HG02642 (cell line): ENCODE data around the gene CHMP1A.
"Not testable (repeated sequence)": the region's sequence is repeated elsewhere in the genome, so short reads cannot be mapped to it uniquely, and the experiment has no call there.

Experiments used
- ATAC-seq: cut with Tn5 transposase; IDR thresholded peaks from one replicate; pipeline ENCODE4 v1.9.1; 2021; ENCODE audit warnings: mild to moderate bottlenecking; ENCODE audit not compliant: unreplicated experiment, poor library complexity

CHMP1A gene

DNA sequence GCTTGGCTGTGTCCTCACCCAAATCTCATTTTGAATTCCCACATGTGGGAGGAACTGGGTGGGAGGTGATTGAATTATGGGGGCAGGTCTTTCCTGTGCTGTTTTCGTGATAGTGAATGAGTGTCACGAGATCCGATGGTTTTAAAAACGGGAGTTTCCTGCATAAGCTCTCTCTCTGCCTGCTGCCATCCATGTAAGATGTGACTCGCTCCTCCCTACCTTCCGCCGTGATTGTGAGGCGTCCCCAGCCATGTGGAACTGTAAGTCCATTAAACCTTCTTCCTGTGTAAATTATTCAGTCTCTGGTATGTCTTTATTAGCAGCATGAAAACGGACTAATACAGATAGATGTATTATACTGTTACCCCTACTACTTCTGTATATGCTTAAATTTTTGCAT lies 3.7 kb upstream of the CHMP1A start:
- ATAC-seq: no peak

DNA sequence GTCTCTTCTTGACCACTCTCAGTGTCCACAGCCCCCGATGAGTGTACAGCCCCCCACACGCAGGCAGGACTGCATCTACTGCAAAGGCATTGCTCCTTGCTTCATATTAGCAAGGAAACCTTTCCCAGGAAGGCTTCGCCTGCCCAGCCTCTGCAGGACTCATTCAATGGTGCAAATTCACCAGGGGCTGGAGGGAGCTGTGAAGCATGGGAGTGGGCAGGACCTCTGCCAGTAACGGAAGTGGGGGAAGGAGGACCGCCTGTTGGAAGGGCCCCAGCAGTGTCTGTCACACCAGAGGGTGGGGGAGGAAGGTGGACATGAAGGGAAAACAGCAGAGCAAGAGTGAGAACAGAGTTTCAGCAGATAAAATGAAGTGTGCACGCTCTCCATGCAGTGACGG lies 2.6 kb upstream of the CHMP1A start:
- ATAC-seq: no peak

DNA sequence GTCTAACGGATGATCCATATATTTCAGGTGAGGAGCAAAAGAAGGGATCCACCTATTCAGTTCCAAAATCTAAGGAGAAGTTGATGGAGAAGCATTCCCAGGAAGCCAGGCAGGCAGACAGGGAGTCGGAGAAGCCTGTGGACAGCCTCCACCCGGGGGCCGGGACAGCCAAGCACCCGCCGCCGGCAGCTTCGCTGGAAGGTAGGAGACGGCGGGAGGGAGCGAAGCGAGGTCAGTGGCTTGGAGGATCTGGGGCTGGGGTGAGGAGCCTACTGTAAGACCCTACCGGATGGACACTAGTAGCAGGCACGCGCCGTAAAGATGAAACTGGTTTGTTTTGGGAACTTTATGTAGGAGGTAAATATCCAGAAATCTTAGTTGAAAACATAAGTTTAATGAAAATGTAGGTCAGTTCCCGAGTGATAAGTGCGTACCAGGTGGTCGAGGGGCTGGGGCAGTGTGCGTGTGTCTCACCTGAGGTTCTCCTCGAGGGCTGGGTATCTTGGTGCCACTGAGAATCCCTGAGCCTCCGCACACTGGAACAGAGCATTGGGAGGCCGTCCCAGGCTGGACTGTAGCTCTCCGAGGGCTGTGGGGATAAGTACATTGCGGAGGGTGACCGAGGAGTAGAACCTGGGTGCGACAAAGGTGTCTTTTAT lies 842 bp upstream of the CHMP1A start:
- no peak for ATAC-seq

- no peak for ATAC-seq
These were observed 930 bp downstream of the CHMP1A start for GRCh38 chr16:89656435-89657121.

- ATAC-seq: no peak
These were observed 2.4 kb downstream of the CHMP1A start for GRCh38 chr16:89655062-89655643.

DNA sequence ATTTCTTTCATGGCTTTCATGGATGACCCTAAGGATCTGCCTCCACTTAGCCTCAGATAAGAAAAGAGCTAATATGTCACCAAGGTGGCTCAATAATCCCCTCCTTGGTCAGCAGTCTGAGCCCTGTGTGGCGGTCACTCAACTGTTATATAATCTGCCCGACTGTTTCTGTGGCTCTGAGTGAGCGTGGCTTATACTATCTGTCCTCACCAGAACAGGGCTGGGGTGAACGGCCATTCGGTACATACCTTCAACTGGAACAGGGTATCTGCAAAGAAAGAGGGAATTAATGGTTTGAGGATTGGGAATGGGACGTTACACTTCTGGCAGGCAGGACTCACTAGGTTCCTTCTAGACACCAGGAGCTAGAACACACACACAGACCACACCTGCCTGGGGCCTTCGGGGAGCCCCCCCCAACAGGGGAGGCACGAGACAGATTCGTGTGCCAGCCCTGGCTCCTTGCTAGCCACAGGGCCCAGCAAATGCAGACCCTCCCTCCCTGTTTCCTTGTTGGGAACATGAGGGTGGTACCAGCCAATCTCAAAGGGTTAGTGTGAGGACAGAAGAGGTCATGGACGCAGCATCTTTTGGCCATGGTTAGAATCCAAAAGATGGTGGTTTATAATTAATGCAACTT lies 3.7 kb downstream of the CHMP1A start:
- no peak for ATAC-seq

DNA sequence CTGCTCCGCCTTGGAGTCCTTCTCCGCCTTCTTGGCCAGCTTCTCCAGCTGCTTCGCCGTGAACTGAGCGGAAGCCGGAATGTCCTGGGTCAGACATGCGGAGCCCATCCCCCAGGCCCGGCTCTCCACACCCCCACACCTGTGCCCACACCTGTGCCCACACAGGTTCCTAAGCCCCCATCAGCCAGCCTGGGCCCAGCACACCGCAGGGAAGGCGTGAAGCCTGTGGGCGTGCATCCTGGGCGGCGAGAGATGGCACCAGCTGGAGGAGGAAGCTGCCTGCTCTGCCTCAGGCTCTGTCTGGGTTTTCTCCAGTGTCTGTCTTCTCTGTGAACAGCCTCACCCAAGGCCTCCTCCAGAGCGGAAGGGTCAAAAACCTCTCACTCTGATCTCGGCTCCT lies 5.9 kb downstream of the CHMP1A start:
- ATAC-seq: no peak

DNA sequence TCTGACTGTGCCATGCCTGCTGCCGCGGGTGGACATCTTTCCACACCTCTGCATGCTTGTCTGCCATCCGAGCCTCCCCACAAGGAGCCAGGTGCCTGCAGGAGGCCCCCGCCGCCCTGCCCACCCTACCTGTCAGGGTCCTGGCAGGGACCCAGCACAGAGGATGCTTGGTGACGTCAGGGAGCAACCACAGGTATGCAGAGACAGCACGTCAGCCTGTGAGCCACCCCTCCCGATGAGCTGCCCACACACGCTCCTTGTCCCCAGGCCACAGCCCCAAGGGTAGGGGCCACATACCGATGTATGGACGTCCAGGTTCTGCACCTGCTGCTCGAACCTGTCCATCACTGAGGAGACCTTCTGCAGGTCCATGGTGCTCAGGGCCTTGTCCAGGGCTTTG lies 10.6 kb downstream of the CHMP1A start:
- no peak for ATAC-seq

- no peak for ATAC-seq
These were observed 11.2 kb downstream of the CHMP1A start for GRCh38 chr16:89646270-89646669.

DNA sequence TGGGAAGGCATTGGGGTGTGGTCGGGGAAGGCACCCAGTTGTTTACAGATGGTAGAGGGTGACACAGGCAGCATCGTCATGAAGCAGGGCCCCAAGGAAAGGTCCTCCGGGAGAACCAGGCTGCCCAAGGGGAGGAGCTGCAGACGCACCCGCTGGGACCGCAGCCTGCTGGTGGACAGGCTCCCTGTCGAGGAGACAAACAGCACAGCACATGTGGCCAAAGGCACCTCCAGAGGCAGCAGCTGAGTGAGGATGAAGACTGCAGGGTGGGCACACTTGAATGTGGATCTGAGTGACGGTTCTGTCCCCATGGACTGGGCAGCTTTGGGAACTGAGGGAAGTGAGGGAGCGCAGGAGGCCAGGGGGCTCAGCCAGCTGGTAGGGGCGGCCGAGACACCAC lies 12.4 kb downstream of the CHMP1A start:
- no peak for ATAC-seq

- ATAC-seq: no peak
These were observed 13.7 kb downstream of the CHMP1A start for GRCh38 chr16:89643769-89644300.

DNA sequence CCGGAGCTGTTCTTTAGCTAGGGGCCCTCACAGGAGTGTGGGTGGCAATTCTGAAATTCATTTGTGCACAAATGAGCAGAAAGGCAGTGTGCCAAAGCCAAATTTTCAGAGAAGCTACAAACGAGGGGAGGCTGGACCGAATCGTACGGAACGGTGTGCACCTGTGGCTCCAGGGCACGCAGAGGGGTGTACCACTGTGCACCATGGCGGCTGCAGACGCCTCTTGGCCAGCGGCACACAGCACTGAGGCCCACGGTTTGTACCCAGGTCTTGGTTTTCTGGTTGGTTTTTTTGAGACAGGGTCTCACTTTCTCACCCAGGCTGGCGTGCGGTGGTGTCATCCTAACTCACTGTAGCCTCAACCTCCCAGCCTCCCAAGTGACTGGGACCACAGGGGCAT lies 14.9 kb downstream of the CHMP1A start:
- no peak for ATAC-seq

- no peak for ATAC-seq
These were observed 15.9 kb downstream of the CHMP1A start for GRCh38 chr16:89641458-89642119.

DNA sequence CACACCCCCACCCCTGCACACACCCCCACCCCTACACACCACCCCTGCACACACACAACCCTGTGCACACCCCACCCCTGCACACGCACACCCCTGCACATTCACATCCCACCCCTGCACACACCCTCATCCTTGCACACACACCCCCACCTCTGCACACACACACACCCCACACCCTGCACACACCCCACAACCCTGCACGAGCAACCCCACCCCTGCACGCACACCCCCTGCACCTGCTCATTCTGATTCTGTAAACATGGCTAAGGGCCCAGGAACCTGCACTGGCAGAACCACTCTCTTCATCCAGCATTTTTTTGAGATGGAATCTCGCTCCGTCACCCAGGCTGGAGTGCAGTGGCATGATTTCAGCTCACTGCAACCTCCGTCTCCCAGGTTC lies 18.1 kb downstream of the CHMP1A start:
- no peak for ATAC-seq

DNA sequence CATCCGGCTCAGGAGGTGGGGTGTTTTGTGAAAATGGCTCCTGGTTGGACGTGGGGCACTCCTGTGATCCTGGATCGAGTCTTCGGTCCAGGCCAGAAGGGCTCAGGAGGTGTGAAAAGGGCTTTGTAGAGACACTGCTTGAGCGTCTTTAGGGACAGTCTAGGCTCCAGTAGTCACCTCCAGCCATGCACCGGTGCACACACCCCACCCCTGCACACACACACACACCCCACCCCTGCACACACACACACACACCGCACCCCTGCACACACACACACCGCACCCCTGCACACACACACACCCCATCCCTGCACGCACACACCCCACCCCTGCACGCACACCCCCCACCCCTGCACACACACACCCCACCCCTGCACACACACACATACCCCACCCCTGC lies 19.1 kb downstream of the CHMP1A start:
- ATAC-seq: no peak

GRCh38 chr16:89637379-89637778 lies 20.1 kb downstream of the CHMP1A start:
- ATAC-seq: no peak

GRCh38 chr16:89636663-89637062 lies 20.8 kb downstream of the CHMP1A start:
- no peak for ATAC-seq

- not testable (repeated sequence) for ATAC-seq
These were observed 22.8 kb downstream of the CHMP1A start for GRCh38 chr16:89634463-89635385.

- no peak for ATAC-seq
These were observed 24.4 kb downstream of the CHMP1A start for GRCh38 chr16:89633064-89633631.
